ENCODE results near the gene DIP2C. TPM values are rescaled to one million over a fixed set of nuclear protein-coding genes. Genes with fewer than 3 reads are reported as not detected.

DIP2C gene
- total and polyA plus RNA-seq, 2 experiments from 2014 or later: 9.1 to 15.8 TPM

GRCh38 chr10:388661-389045 is 300.8 kb downstream of the DIP2C start:
- Histone ChIP-seq H3K4me1 (ENCODE audit: low read depth) (no peaks in the 10 kb centered on the region), H3K4me3 (no peak overlapping the region), H3K9me3 (ENCODE audit: low read depth) (no peaks in the 10 kb centered on the region), H3K27me3 (no peaks in the 10 kb centered on the region), H3K36me3 (peaks cover 4% of the 10 kb centered on the region), H3K27ac (no peak overlapping the region)
- TF ChIP-seq CTCF (IDR thresholded peaks at IDR 0.05; ENCODE audit: low read depth, low read length): no peak
- DNase-seq (ENCODE audit: low read depth in 1 of 2, low spot score in 1 of 2): no peak

DNA sequence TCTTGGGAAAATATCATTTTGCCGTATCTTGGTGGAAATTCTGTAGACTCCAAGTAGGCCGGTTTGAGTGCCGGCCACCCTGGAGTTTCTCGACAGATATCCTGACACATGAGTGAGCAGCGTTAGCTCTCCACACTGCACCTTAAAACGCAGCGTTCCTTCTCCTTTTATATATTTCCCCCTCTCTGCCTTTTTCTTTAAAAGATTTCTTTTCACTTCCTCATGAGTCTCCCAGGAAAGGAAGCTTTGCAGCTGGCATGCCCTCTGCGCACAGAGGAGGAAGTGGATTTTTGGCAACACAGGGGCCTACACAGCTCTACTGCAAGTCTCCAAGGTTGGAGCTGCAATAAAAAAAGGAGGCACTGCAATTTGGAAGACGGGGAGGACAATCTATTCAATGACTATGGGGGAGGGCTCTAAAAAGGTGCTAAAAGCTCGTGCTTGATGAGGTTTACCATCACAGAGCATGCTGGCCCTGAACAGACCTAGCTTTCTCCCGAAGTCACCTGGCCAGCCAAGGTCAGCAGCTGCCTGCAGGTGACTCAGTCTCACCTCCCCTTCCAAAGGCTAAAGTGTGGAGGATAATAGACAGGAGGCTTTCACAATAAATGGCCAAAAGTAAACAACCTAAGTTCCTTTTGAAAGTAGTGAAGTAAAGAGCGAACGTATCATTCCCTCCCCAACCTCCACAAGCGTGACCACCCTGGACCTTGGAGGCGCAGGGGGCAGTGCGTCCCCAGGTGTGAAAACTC is 301.4 kb downstream of the DIP2C start:
- Histone ChIP-seq H3K4me3 (no peak overlapping the region), H3K4me1 (ENCODE audit: low read depth) (no peaks in the 10 kb centered on the region), H3K36me3 (peaks cover 4% of the 10 kb centered on the region), H3K9me3 (ENCODE audit: low read depth) (no peaks in the 10 kb centered on the region), H3K27me3 (no peaks in the 10 kb centered on the region), H3K27ac (no peak overlapping the region)
- DNase-seq (ENCODE audit: low read depth in 1 of 2, low spot score in 1 of 2): no peak
- TF ChIP-seq CTCF (IDR thresholded peaks at IDR 0.05; ENCODE audit: low read depth, low read length): no peak

- Histone ChIP-seq H3K36me3 (peaks cover 4% of the 10 kb centered on the region), H3K27me3 (no peaks in the 10 kb centered on the region), H3K9me3 (ENCODE audit: low read depth) (no peaks in the 10 kb centered on the region), H3K4me1 (ENCODE audit: low read depth) (no peaks in the 10 kb centered on the region), H3K27ac (no peak overlapping the region), H3K4me3 (no peak overlapping the region)
- DNase-seq (ENCODE audit: low read depth in 1 of 2, low spot score in 1 of 2): no peak
- TF ChIP-seq CTCF (IDR thresholded peaks at IDR 0.05; ENCODE audit: low read depth, low read length): no peak
Observed at GRCh38 chr10:387593-387891, 301.9 kb downstream of the DIP2C start.

- Histone ChIP-seq H3K4me3 (no peak overlapping the region), H3K4me1 (ENCODE audit: low read depth) (no peaks in the 10 kb centered on the region), H3K27me3 (no peaks in the 10 kb centered on the region), H3K36me3 (peaks cover 4% of the 10 kb centered on the region), H3K9me3 (ENCODE audit: low read depth) (no peaks in the 10 kb centered on the region), H3K27ac (no peak overlapping the region)
- TF ChIP-seq CTCF (IDR thresholded peaks at IDR 0.05; ENCODE audit: low read depth, low read length): no peak
- DNase-seq (ENCODE audit: low read depth in 1 of 2, low spot score in 1 of 2): no peak
Observed at GRCh38 chr10:386771-387592, 302.5 kb downstream of the DIP2C start.

GRCh38 chr10:385571-386300 is 303.7 kb downstream of the DIP2C start:
- Histone ChIP-seq H3K36me3 (peaks cover 14% of the 10 kb centered on the region), H3K9me3 (ENCODE audit: low read depth) (no peaks in the 10 kb centered on the region), H3K27ac (no peak overlapping the region), H3K4me1 (ENCODE audit: low read depth) (no peaks in the 10 kb centered on the region), H3K27me3 (no peaks in the 10 kb centered on the region), H3K4me3 (no peak overlapping the region)
- DNase-seq (ENCODE audit: low read depth in 1 of 2, low spot score in 1 of 2): no peak
- TF ChIP-seq CTCF (IDR thresholded peaks at IDR 0.05; ENCODE audit: low read depth, low read length): no peak
